Testis (tissue), 3 donors: Measurements from ENCODE around the gene BIN1. TPM values are rescaled to one million over a fixed set of nuclear protein-coding genes. Genes with fewer than 3 reads are reported as not detected.

ENCODE experiments used
- DNase-seq: peaks from one replicate; pipeline ENCODE4 v3.0.0-alpha.2; 2019
- H3K27ac ChIP-seq, 2 donors: fragments of 200-600 bp; sonication (generic); one replicate each; pipeline ENCODE4 v1.5.1; 2019
- H3K27me3 ChIP-seq: fragments of 200-600 bp; sonication (generic); one replicate; pipeline ENCODE4 v1.5.1; 2019
- H3K36me3 ChIP-seq: fragments of 200-600 bp; sonication (generic); one replicate; pipeline ENCODE4 v1.5.1; 2017; ENCODE audit warnings: low read depth; ENCODE audit errors: missing control alignments
- H3K4me1 ChIP-seq: fragments of 200-600 bp; sonication (generic); one replicate; pipeline ENCODE4 v1.5.1; 2019
- H3K4me3 ChIP-seq, 2 donors: fragments of 200-600 bp; sonication (generic); one replicate each; pipeline ENCODE4 v1.5.1; 2017 to 2019
- H3K9me3 ChIP-seq: fragments of 200-600 bp; sonication (generic); one replicate; pipeline ENCODE4 v1.5.1; 2017
- CTCF ChIP-seq, 3 experiments: fragments of 450-650 bp in 2 of 3; fragments of 200-600 bp in 1 of 3; sonication (generic) in 1 of 3; IDR thresholded peaks; one replicate each; pipeline ENCODE4 v1.5.1; 2016 to 2019; ENCODE audit warnings: antibody characterized with exemption in 3 of 3, mild to moderate bottlenecking in 2 of 3, moderate library complexity in 1 of 3
- POLR2A ChIP-seq: fragments of 450-650 bp; IDR thresholded peaks from one replicate; pipeline ENCODE4 v1.6.1; 2017; ENCODE audit warnings: antibody characterized with exemption, mild to moderate bottlenecking, moderate library complexity
- WGBS, 2 donors: methylation state at CpG; one replicate each; pipeline ENCODE4 v1.1.5; 2018; 5-methylcytosine and 5-hydroxymethylcytosine counted together
- intact Hi-C: fragments of 100-400 bp; cut with DNase I; formaldehyde crosslinking; loops from one replicate; pipeline ENCODE4 v1.15.1; 2023; ENCODE audit warnings: low total_unique reads
- polyA plus RNA-seq: library from polyadenylated mRNA; stranded (reverse); fragments of 350-450 nt; fragmentation: Illumina TruSeq; extraction: RNeasy Lipid Tissue Mini Kit (QIAGEN cat#74804); gene quantifications from one replicate; pipeline ENCODE4 v1.2.3, GENCODE V29; 2014; ENCODE audit warnings: low read depth, low replicate concordance; ENCODE audit not compliant: insufficient read depth
- total RNA-seq, 2 donors: library from RNA; depleted of rRNA; stranded (reverse); fragments of >200 nt; gene quantifications; one replicate each; pipeline ENCODE4 v1.2.3, GENCODE V29; 2016

The BIN1 gene
- total and polyA plus RNA-seq, 3 donors from 2014 or later: 25.0 to 38.8 (median 28.7) TPM

- 78 to 80% methylated on average over 10 to 24 of the region's 24 CpGs for whole genome bisulfite sequencing, 2 donors
- peaks cover 9% of the 10 kb centered on the region for H3K4me1 ChIP-seq
- no peak overlapping the region for H3K4me3 ChIP-seq
- H3K36me3 ChIP-seq: no peaks in the 10 kb centered on the region
- H3K27me3 ChIP-seq: no peaks in the 10 kb centered on the region
- TF ChIP-seq POLR2A (no peak), CTCF (IDR thresholded peaks at IDR 0.05) (no peak)
- H3K9me3 ChIP-seq: no peaks in the 10 kb centered on the region
- intact Hi-C loops: no loop called here
- DNase-seq: no peak
- no peak overlapping the region for H3K27ac ChIP-seq
Observed at GRCh38 chr2:127103243-127104165, 3.5 kb downstream of the BIN1 start.

GRCh38 chr2:127102521-127103242 is 4.3 kb downstream of the BIN1 start:
- Histone ChIP-seq H3K27ac (no peak overlapping the region), H3K36me3 (no peaks in the 10 kb centered on the region), H3K4me3 (no peak overlapping the region), H3K4me1 (peaks cover 8% of the 10 kb centered on the region), H3K27me3 (no peaks in the 10 kb centered on the region), H3K9me3 (no peaks in the 10 kb centered on the region)
- 86 to 93% methylated on average over 5 of the region's 5 CpGs for WGBS, 2 donors
- TF ChIP-seq CTCF (IDR thresholded peaks at IDR 0.05): no peak
- TF ChIP-seq POLR2A: no peak
- DNase-seq: no peak
- intact Hi-C loops: no loop called here

GRCh38 chr2:127101756-127102477 is 5.0 kb downstream of the BIN1 start:
- TF ChIP-seq POLR2A (no peak), CTCF (IDR thresholded peaks at IDR 0.05) (no peak)
- intact Hi-C loops: no loop called here

GRCh38 chr2:127101048-127101611 is 5.8 kb downstream of the BIN1 start:
- no peak for DNase-seq
- H3K27ac ChIP-seq: no peak overlapping the region

More at GRCh38 chr2:127101756-127102477, 5.0 kb downstream of the BIN1 start:
- H3K27ac ChIP-seq: no peak overlapping the region
- no peaks in the 10 kb centered on the region for H3K36me3 ChIP-seq
- H3K4me3 ChIP-seq: no peak overlapping the region
- no peak for DNase-seq
- H3K4me1 ChIP-seq: peaks cover 6% of the 10 kb centered on the region
- no peaks in the 10 kb centered on the region for H3K9me3 ChIP-seq
- H3K27me3 ChIP-seq: no peaks in the 10 kb centered on the region
- 81 to 89% methylated on average over 10 of the region's 10 CpGs for WGBS, 2 donors

More at GRCh38 chr2:127101048-127101611, 5.8 kb downstream of the BIN1 start:
- TF ChIP-seq CTCF (IDR thresholded peaks at IDR 0.05) (no peak), POLR2A (no peak)
- 94 to 96% methylated on average over 6 of the region's 6 CpGs for WGBS, 2 donors
- H3K9me3 ChIP-seq: no peaks in the 10 kb centered on the region
- H3K4me1 ChIP-seq: peaks cover 6% of the 10 kb centered on the region
- intact Hi-C loops: no loop called here
- H3K27me3 ChIP-seq: no peaks in the 10 kb centered on the region
- H3K36me3 ChIP-seq: no peaks in the 10 kb centered on the region
- no peak overlapping the region for H3K4me3 ChIP-seq
